Gastrocnemius medialis (tissue), 4 donors: ENCODE data around the gene APBB1IP. TPM values are rescaled to one million over a fixed set of nuclear protein-coding genes. Genes with fewer than 3 reads are reported as not detected.

Experiments
- ATAC-seq, 2 donors: fragments of 150-250 bp; one replicate each; pipeline ENCODE4 v1.9.1; 2016
- DNase-seq, 2 donors: peaks; one replicate each; pipeline ENCODE4 v3.0.0-alpha.2; 2019
- H3K27ac ChIP-seq, 4 donors: fragments of 200-600 bp; sonication (generic); 1 replicate in 1 of 4; 2 replicates in 3 of 4; pipeline ENCODE4 v1.5.1; 2016 to 2018; ENCODE audit warnings: mild to moderate bottlenecking in 2 of 4, moderate library complexity in 1 of 4
- H3K27me3 ChIP-seq, 3 donors: fragments of 200-600 bp; sonication (generic) in 2 of 3; 1 replicate in 1 of 3; 2 replicates in 2 of 3; pipeline versions ENCODE4 v1.5.1 to v1.6.0; 2016 to 2019; ENCODE audit warnings: mild to moderate bottlenecking in 1 of 3, moderate library complexity in 1 of 3
- H3K36me3 ChIP-seq, 2 donors: fragments of 200-600 bp; sonication (generic) in 1 of 2; one replicate each; pipeline ENCODE4 v1.5.1; 2017 to 2018
- H3K4me1 ChIP-seq, 2 donors: fragments of 200-600 bp; sonication (generic) in 1 of 2; one replicate each; pipeline ENCODE4 v1.5.1; 2016 to 2017; ENCODE audit warnings: mild to moderate bottlenecking in 2 of 2
- H3K4me3 ChIP-seq, 4 donors: fragments of 200-600 bp; sonication (generic) in 3 of 4; 1 replicate in 1 of 4; 2 replicates in 3 of 4; pipeline ENCODE4 v1.5.1; 2016 to 2019; ENCODE audit warnings: mild to moderate bottlenecking in 2 of 4
- H3K9me3 ChIP-seq, 3 donors: fragments of 200-600 bp; sonication (generic) in 2 of 3; 1 replicate in 1 of 3; 2 replicates in 2 of 3; pipeline ENCODE4 v1.5.1; 2016 to 2019
- CTCF ChIP-seq, 5 experiments: fragments of 450-650 bp in 3 of 5; fragments of 200-600 bp in 2 of 5; sonication (generic) in 2 of 5; IDR thresholded peaks in 4 of 5; conservative IDR thresholded peaks in 1 of 5; 1 replicate in 4 of 5; 2 replicates in 1 of 5; pipeline ENCODE4 v1.5.1; 2016 to 2019; ENCODE audit warnings: antibody characterized with exemption in 5 of 5, mild to moderate bottlenecking in 3 of 5, moderate library complexity in 3 of 5
- POLR2A ChIP-seq, 2 donors: fragments of 450-650 bp; IDR thresholded peaks; one replicate each; pipeline ENCODE4 v1.6.1; 2017; ENCODE audit warnings: antibody characterized with exemption in 2 of 2, mild to moderate bottlenecking in 2 of 2, moderate library complexity in 2 of 2
- in situ Hi-C, 4 donors: fragments of 200-750 bp; cut with MboI; loops; one replicate each; pipeline versions ENCODE4 v1.15.0 to v1.8.0; 2017; ENCODE audit warnings: low sequenced_read_pairs in 4 of 4
- intact Hi-C: fragments of 100-400 bp; cut with DNase I; formaldehyde crosslinking; loops from one replicate; pipeline ENCODE4 v1.15.1; 2023; ENCODE audit warnings: low total_unique reads
- total RNA-seq, 4 donors: library from RNA; depleted of rRNA; stranded (reverse); fragments of >200 nt; gene quantifications; one replicate each; pipeline versions ENCODE4 v1.1.0 to v1.2.3, GENCODE V29; 2016

Gene APBB1IP
- total RNA-seq, 4 donors from 2014 or later = 0.83 to 2.0 (median 1.2) TPM

DNA sequence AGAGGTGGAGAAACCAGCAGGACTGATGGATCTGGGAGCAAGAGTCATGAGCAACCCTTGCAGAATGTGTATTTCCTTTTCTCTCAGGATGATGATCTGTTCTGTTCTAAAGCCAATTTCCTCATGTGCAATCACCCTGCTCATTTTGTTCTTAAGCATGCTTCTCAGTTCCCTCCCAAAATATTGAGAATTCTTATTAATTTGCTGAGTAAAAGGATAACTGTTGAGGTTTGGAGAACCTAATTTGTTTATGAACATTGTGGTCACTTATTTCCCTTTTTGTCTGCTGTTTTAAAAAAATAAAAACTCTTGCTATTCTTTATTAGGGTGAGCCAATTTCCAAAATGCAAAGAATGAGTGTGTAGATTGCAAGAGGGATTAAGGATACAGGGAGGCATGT is 106.8 kb downstream of the APBB1IP start:
- Histone ChIP-seq H3K27ac (no peak overlapping the region), H3K27me3 (no peaks in the 10 kb centered on the region), H3K9me3 (no peaks in the 10 kb centered on the region), H3K4me1 (no peaks in the 10 kb centered on the region), H3K4me3 (no peak overlapping the region), H3K36me3 (no peaks in the 10 kb centered on the region)
- intact Hi-C loops (no loop called here), in situ Hi-C loops (no loop called here)
- no peak for ATAC-seq
- DNase-seq = no peak
- TF ChIP-seq POLR2A (IDR thresholded peaks at IDR 0.05) = no peak
- TF ChIP-seq CTCF (IDR thresholded peaks at IDR 0.05 in 4 of 5, conservative IDR thresholded peaks at IDR 0.05 in 1 of 5) = no peak

DNA sequence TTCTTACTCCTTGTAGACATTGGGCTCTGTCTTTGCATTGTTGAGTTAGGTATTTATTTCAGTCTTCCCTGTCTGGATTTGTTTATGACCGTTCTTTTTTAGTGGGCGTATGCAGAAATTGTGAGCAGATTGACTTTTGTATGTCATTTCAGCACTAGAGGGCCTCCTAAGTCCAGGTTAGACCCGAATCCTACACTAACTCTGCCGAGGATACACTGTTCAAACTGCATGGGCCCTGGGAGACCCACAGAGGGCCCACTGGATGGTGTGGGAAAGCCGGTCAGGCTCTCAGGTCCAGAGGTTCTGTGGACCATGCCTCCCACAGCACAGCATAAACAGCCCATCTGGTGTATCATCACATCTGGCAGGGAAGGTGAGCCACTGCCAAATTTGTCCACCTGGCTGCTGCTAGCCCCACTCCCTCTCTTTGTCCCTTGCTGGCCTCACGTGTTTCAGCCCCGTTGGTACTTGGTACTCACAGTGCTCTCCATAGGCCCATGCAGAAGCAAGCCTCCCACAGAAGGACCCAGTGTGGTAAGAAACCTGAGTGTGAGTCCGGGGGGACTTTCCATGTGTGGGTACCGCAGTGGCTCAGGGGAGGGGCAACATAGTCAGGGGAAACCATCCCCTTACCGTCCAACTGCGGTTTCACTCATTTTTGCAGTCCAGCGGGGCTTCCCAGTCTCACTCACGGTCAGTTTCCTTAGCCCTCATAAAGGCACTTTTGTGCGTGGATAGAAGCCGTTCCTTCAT is 112.8 kb downstream of the APBB1IP start:
- no peak for TF ChIP-seq CTCF (IDR thresholded peaks at IDR 0.05 in 4 of 5, conservative IDR thresholded peaks at IDR 0.05 in 1 of 5)
- TF ChIP-seq POLR2A (IDR thresholded peaks at IDR 0.05) = no peak
- Histone ChIP-seq H3K4me1 (no peaks in the 10 kb centered on the region), H3K27me3 (no peaks in the 10 kb centered on the region), H3K27ac (no peak overlapping the region), H3K4me3 (no peak overlapping the region), H3K9me3 (no peaks in the 10 kb centered on the region), H3K36me3 (no peaks in the 10 kb centered on the region)
- ATAC-seq (no peak), DNase-seq (no peak)
- intact Hi-C loops (no loop called here), in situ Hi-C loops (loop anchor here in 2 of 4 donors (10.0 kb wide), 1 partner anchor 216 kb away; no protein-coding TSS in a partner anchor)

DNA sequence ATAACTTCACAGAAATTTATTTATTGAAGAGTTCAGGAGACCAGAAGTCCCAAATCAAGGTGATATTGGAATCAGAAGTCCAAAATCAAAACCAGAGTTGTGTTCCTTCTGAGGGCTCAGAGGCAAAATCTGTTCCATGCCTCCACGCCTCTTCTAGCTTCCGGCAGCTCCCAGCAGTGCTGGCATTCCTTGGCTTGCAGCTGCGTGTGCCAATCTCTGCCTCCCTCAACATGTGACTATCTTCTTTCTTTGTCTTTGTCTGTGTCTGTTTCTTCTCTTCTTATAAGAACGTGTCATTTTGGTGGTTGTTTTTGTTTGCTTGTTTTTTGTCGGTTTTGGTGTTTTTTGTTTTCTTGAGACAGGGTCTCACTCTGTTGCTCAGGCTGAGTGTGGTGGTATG is 116.1 kb downstream of the APBB1IP start:
- Histone ChIP-seq H3K27ac (no peak overlapping the region), H3K4me1 (no peaks in the 10 kb centered on the region), H3K4me3 (no peak overlapping the region), H3K9me3 (no peaks in the 10 kb centered on the region), H3K36me3 (no peaks in the 10 kb centered on the region), H3K27me3 (no peaks in the 10 kb centered on the region)
- ATAC-seq = no peak
- no peak for TF ChIP-seq POLR2A (IDR thresholded peaks at IDR 0.05)
- no peak for TF ChIP-seq CTCF (IDR thresholded peaks at IDR 0.05 in 4 of 5, conservative IDR thresholded peaks at IDR 0.05 in 1 of 5)
- intact Hi-C loops (no loop called here), in situ Hi-C loops (loop anchor here in 2 of 4 donors (10.0 kb wide), 1 partner anchor 219 kb away; no protein-coding TSS in a partner anchor)
- no peak for DNase-seq

DNA sequence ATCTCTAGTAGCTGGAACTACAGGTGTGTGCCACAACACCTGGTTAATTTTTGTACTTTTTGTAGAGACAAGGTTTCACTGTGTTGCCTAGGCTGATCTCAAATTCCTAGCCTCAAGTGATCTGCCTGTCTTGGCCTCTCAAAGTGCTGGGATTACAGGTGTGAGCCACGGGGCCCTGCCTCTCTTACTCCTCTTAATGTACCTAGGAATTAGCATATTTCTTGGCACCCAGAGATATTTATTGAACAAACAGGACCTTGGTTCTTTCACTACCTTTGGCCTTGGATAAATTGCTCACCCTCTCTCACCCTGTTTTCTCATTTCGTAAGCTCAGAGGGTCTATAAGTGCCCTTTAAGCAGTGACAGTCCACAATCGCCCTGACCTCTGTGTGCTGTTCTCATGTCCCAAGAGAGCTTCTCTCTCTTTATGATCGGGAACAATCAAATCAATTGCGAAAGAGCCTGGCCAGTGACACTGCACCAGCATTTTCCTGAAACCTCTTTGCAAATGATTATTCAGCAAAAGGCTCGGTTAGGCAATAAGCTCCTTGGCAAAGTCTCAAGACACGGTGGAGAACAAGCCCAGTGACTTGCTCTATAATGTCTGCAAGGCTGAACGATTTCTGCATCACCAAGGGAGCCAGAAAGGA is 117.7 kb downstream of the APBB1IP start:
- TF ChIP-seq POLR2A (IDR thresholded peaks at IDR 0.05) = no peak
- no peak for TF ChIP-seq CTCF (IDR thresholded peaks at IDR 0.05 in 4 of 5, conservative IDR thresholded peaks at IDR 0.05 in 1 of 5)
- Histone ChIP-seq H3K4me3 (no peak overlapping the region), H3K9me3 (no peaks in the 10 kb centered on the region), H3K27me3 (no peaks in the 10 kb centered on the region), H3K4me1 (no peaks in the 10 kb centered on the region), H3K36me3 (no peaks in the 10 kb centered on the region), H3K27ac (no peak overlapping the region)
- intact Hi-C loops = loop anchor here (2.0 kb wide), 1 partner anchor 221 kb away; no protein-coding TSS in a partner anchor
- in situ Hi-C loops = loop anchor here in 2 of 4 donors (10.0 kb wide), 1 partner anchor 221 kb away; no protein-coding TSS in a partner anchor
- peak; percentile 62 to 73 for ATAC-seq
- DNase-seq = peak; percentile 64 to 68
